Measurements from ENCODE around the gene ADGRB3.

GRCh38 chr6:69416776-69417175 lies 781.7 kb downstream of the ADGRB3 start:
- TF ChIP-seq, protein P1, sequence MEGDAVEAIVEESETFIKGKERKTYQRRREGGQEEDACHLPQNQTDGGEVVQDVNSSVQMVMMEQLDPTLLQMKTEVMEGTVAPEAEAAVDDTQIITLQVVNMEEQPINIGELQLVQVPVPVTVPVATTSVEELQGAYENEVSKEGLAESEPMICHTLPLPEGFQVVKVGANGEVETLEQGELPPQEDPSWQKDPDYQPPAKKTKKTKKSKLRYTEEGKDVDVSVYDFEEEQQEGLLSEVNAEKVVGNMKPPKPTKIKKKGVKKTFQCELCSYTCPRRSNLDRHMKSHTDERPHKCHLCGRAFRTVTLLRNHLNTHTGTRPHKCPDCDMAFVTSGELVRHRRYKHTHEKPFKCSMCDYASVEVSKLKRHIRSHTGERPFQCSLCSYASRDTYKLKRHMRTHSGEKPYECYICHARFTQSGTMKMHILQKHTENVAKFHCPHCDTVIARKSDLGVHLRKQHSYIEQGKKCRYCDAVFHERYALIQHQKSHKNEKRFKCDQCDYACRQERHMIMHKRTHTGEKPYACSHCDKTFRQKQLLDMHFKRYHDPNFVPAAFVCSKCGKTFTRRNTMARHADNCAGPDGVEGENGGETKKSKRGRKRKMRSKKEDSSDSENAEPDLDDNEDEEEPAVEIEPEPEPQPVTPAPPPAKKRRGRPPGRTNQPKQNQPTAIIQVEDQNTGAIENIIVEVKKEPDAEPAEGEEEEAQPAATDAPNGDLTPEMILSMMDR (IDR thresholded peaks at IDR 0.05): no peak
- no peak for TF ChIP-seq EZH2 (IDR thresholded peaks at IDR 0.05; ENCODE audit: borderline replicate concordance, insufficient read depth, low read depth, low read length, poor library complexity, severe bottlenecking)
